ENCODE results near the gene FAM229A. TPM values are rescaled to one million over a fixed set of nuclear protein-coding genes. Genes with fewer than 3 reads are reported as not detected.

FAM229A gene
- total RNA-seq, 5 donors from 2014 or later (not counting 1 experiment from before 2014, with no cell fraction given): 27.0 to 43.0 (median 32.0) TPM

DNA sequence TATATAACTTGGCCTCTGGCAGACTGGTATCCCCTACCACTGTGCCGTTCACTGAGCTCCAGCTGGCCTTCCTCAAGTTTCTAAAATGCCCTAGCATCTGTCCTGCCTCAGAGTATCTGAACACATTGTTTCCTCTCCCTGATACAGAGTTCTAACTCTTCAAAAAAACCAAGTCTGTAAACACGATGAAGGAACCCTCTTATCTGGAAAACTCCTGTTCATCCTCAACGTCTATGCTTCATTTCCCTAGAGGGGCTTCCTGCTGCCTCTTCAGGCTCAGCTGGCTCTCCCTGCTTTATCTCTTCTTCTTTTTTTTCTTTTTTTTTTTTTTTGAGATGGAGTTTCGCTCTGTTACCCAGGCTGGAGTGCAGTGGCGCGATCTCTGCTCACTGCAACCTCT is 26.4 kb upstream of the FAM229A start:
- H3K36me3 Mint-ChIP-seq: peaks cover 23% of the 10 kb centered on the region
- peaks cover 14 to 36% (median 28%) of the 10 kb centered on the region in 3 donors for H3K4me1 Mint-ChIP-seq
- Histone ChIP-seq H3K9me3 (no peaks in the 10 kb centered on the region), H3K27me3 (replicated peaks in 1 of 2; ENCODE audit: control insufficient read depth in 2 of 2, extremely low read depth in 1 of 2, insufficient read depth in 2 of 2, low read length in 1 of 2) (no peaks in the 10 kb centered on the region), H3K27ac (ENCODE audit: low read length) (no peak overlapping the region), H3K36me3 (ENCODE audit: control insufficient read depth in 2 of 2, extremely low read depth in 1 of 2, insufficient read depth in 1 of 2, low read length in 1 of 2) (peaks cover 9 to 64% of the 10 kb centered on the region in 2 donors), H3K4me3 (ENCODE audit: control insufficient read depth in 1 of 2, extremely low read depth in 1 of 2, low read length in 1 of 2) (no peak overlapping the region), H3K4me1 (ENCODE audit: control insufficient read depth in 1 of 2, extremely low read depth in 1 of 2, insufficient read depth in 2 of 2, low read length in 2 of 2) (peaks cover 9 to 30% of the 10 kb centered on the region in 2 experiments)
- H3K27me3 Mint-ChIP-seq: no peaks in the 10 kb centered on the region
- WGBS (ENCODE audit: insufficient coverage): 100% methylated on average over 1 of the region's 6 CpGs
- ChIA-PET POLR2A (interaction anchor here (0.7 to 1.2 kb wide), 2 partner anchors 12 to 18 kb away, joined by 4 to 9 read pairs; no protein-coding TSS in a partner anchor), CTCF (interaction anchor here in 1 of 2 donors (0.7 kb wide), 1 partner anchor 30 kb away, joined by 9 read pairs; no protein-coding TSS in a partner anchor)
- DNase-seq: no peak
- ATAC-seq (replicated peaks in 1 of 4): no peak
- H3K4me3 Mint-ChIP-seq: no peak overlapping the region
- H3K27ac Mint-ChIP-seq: no peak overlapping the region
- H3K9me3 Mint-ChIP-seq: no peaks in the 10 kb centered on the region

DNA sequence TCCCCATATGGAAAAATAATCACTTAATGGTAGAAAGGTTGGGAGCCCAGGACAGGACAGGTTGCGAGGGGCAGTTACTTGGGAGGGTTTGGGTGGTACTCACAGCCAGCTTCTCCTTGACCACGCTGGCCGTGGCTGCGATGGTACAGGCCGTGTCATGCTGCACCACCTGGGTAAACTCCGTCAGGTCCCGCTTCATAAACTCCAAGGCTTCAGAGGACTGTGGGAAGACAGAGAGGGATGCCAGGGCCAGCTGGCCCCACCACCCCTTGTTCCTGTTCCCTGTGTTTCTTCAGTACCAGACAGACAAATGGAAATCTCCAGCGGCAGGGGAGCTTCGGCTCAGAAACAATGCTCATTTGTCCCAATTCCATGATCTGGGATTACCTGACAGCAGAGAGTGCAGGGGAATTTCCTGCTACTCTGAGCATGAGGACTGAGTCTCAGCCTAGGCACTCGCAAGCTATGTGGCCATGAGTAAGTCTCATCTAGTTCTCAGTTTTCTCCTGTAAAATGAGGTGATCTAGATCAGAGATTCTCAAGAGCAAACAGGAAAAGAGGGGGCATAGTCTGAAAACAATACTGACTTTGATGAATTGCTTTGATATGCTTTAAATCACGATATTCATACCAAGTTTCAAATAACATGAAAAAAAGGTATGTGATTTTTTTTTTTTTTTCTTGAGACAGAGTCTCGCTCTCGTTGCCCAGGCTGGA is 24.5 kb upstream of the FAM229A start:
- H3K27ac Mint-ChIP-seq: peak overlapping the region; percentile 27 to 76
- no peak for DNase-seq
- POLR2A ChIA-PET: interaction anchor here (0.5 to 1.2 kb wide), 4 partner anchors 27 to 147 kb away, joined by 3 to 6 read pairs (median 4); no protein-coding TSS in a partner anchor
- H3K36me3 Mint-ChIP-seq: peaks cover 27% of the 10 kb centered on the region
- H3K27me3 Mint-ChIP-seq: no peaks in the 10 kb centered on the region
- peaks cover 9 to 78% of the 10 kb centered on the region in 2 donors for H3K36me3 ChIP-seq (ENCODE audit: control insufficient read depth in 2 of 2, extremely low read depth in 1 of 2, insufficient read depth in 1 of 2, low read length in 1 of 2)
- H3K4me3 Mint-ChIP-seq: peak overlapping the region in 1 of 3 donors; percentile 13
- CTCF ChIA-PET: interaction anchor here in 1 of 2 donors (0.6 to 0.9 kb wide), 2 partner anchors 15 to 134 kb away, joined by 3 read pairs; no protein-coding TSS in a partner anchor
- H3K27me3 ChIP-seq (replicated peaks in 1 of 2; ENCODE audit: control insufficient read depth in 2 of 2, extremely low read depth in 1 of 2, insufficient read depth in 2 of 2, low read length in 1 of 2): no peaks in the 10 kb centered on the region
- no peaks in the 10 kb centered on the region for H3K9me3 ChIP-seq
- no peak overlapping the region for H3K27ac ChIP-seq (ENCODE audit: low read length)
- H3K9me3 Mint-ChIP-seq: no peaks in the 10 kb centered on the region
- WGBS (ENCODE audit: insufficient coverage): 96% methylated on average over 10 of the region's 13 CpGs
- H3K4me3 ChIP-seq (ENCODE audit: control insufficient read depth in 1 of 2, extremely low read depth in 1 of 2, low read length in 1 of 2): no peak overlapping the region
- peak in 3 of 4 experiments; percentile 54 to 78 (median 68) for ATAC-seq (replicated peaks in 1 of 4)
- H3K4me1 Mint-ChIP-seq: peaks cover 7 to 19% (median 12%) of the 10 kb centered on the region in 3 donors
- peaks cover 0 to 19% of the 10 kb centered on the region in 2 experiments for H3K4me1 ChIP-seq (ENCODE audit: control insufficient read depth in 1 of 2, extremely low read depth in 1 of 2, insufficient read depth in 2 of 2, low read length in 2 of 2)

DNA sequence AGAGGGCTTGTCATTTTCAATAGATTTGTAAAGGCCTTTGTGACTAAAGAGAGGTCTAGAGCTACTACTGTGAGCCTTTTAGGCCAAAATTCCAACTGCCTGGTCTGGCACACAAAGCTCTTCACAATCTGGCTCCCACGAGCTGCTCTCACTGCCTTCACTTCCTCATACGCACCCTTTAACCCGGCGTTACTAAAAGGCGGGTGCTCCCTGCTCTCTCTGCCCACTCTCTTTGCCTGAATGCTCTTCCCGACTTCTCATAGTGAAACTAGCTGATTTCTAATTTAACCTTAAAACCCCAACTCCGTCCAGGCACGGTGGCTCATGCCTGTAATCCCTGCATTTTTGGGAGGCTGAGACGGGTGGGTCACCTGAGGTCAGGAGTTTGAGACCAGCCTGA is 17.8 kb upstream of the FAM229A start:
- ChIA-PET CTCF (no interaction called here), POLR2A (no interaction called here)
- Histone ChIP-seq H3K4me3 (ENCODE audit: control insufficient read depth in 1 of 2, extremely low read depth in 1 of 2, low read length in 1 of 2) (no peak overlapping the region), H3K27ac (ENCODE audit: low read length) (no peak overlapping the region), H3K4me1 (ENCODE audit: control insufficient read depth in 1 of 2, extremely low read depth in 1 of 2, insufficient read depth in 2 of 2, low read length in 2 of 2) (no peaks in the 10 kb centered on the region), H3K27me3 (replicated peaks in 1 of 2; ENCODE audit: control insufficient read depth in 2 of 2, extremely low read depth in 1 of 2, insufficient read depth in 2 of 2, low read length in 1 of 2) (no peaks in the 10 kb centered on the region), H3K36me3 (ENCODE audit: control insufficient read depth in 2 of 2, extremely low read depth in 1 of 2, insufficient read depth in 1 of 2, low read length in 1 of 2) (peaks cover 11 to 93% of the 10 kb centered on the region in 2 donors), H3K9me3 (no peaks in the 10 kb centered on the region)
- 93% methylated on average over 6 of the region's 9 CpGs for WGBS (ENCODE audit: insufficient coverage)
- DNase-seq (no peak), ATAC-seq (replicated peaks in 1 of 4) (no peak)
- Mint-ChIP-seq H3K27me3 (no peaks in the 10 kb centered on the region), H3K4me1 (peaks cover 0 to 6% (median 0%) of the 10 kb centered on the region in 3 donors), H3K27ac (peak overlapping the region in 1 of 2 donors; percentile 44), H3K36me3 (peaks cover 49% of the 10 kb centered on the region), H3K9me3 (no peaks in the 10 kb centered on the region), H3K4me3 (no peak overlapping the region)

DNA sequence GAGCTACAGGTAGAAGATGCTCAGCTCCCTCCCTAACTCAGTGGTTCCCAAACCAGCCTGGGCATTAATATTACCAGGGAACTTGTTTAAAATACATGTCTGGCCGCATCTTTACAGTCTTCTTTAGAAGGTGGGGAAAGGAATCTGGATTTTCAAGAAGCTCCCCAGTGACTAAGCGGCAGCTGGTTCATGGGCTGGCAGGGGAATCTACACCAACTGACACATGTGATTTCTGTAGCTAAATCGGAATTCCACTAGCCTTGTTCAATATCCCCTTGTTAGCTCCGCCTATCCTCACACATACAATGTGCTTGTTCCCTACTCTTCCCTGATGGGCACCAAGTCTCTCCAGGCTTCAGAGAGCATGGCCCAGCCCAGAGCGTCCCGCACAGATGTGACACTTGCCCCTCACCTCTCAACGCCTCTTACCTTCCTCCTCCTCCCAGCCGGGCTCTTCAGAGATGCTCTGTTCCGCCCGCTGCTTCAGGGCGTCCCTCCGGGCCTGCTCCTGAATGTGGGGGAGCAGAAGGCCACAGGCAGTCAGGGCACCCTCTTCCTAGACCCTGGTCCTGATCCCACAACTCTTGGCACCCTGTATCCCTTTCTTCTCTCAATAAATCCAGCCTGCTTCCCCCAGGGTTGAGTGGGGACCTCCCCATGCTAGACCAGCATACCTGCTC is 15.4 kb upstream of the FAM229A start:
- DNase-seq (no peak), ATAC-seq (replicated peaks in 1 of 4) (no peak)
- H3K9me3 Mint-ChIP-seq: no peaks in the 10 kb centered on the region
- Histone ChIP-seq H3K9me3 (no peaks in the 10 kb centered on the region), H3K36me3 (ENCODE audit: control insufficient read depth in 2 of 2, extremely low read depth in 1 of 2, insufficient read depth in 1 of 2, low read length in 1 of 2) (peaks cover 10 to 88% of the 10 kb centered on the region in 2 donors), H3K4me3 (ENCODE audit: control insufficient read depth in 1 of 2, extremely low read depth in 1 of 2, low read length in 1 of 2) (no peak overlapping the region), H3K27me3 (replicated peaks in 1 of 2; ENCODE audit: control insufficient read depth in 2 of 2, extremely low read depth in 1 of 2, insufficient read depth in 2 of 2, low read length in 1 of 2) (no peaks in the 10 kb centered on the region), H3K4me1 (ENCODE audit: control insufficient read depth in 1 of 2, extremely low read depth in 1 of 2, insufficient read depth in 2 of 2, low read length in 2 of 2) (peaks cover under 1 to 2% of the 10 kb centered on the region in 2 experiments), H3K27ac (ENCODE audit: low read length) (no peak overlapping the region)
- POLR2A ChIA-PET: interaction anchor here in 1 of 2 donors (0.6 kb wide), 2 partner anchors 23 to 150 kb away, joined by 4 to 5 read pairs; no protein-coding TSS in a partner anchor
- peaks cover 43% of the 10 kb centered on the region for H3K36me3 Mint-ChIP-seq
- H3K4me1 Mint-ChIP-seq: peaks cover 7 to 20% (median 9%) of the 10 kb centered on the region in 3 donors
- CTCF ChIA-PET: interaction anchor here (0.5 to 2.0 kb wide), 2 partner anchors 19 to 162 kb away, joined by 4 to 5 read pairs; no protein-coding TSS in a partner anchor
- H3K27ac Mint-ChIP-seq: no peak overlapping the region
- no peaks in the 10 kb centered on the region for H3K27me3 Mint-ChIP-seq
- WGBS (ENCODE audit: insufficient coverage): 93% methylated on average over 10 of the region's 12 CpGs
- H3K4me3 Mint-ChIP-seq: no peak overlapping the region

DNA sequence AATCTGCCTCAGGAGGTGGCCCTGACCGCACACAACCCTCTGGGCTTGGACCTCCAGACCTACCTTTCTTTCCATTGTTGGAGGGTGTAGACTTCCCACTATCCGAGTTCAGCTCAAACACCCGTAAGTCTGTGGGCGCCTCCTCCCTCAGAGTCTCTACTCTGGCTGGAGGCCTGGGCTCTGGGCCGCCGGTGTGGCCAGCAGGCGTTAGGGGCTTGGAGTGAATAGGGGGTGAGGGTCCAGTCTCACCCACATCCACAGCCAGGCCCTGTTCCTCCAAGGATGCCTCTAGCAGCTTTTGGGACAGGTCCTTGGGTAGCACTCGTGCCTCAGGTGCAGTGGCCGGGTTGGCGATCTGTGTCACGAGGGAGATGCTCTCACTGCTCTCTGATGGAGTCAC is 13.9 kb upstream of the FAM229A start:
- Histone ChIP-seq H3K27ac (ENCODE audit: low read length) (no peak overlapping the region), H3K27me3 (replicated peaks in 1 of 2; ENCODE audit: control insufficient read depth in 2 of 2, extremely low read depth in 1 of 2, insufficient read depth in 2 of 2, low read length in 1 of 2) (no peaks in the 10 kb centered on the region), H3K4me3 (ENCODE audit: control insufficient read depth in 1 of 2, extremely low read depth in 1 of 2, low read length in 1 of 2) (no peak overlapping the region), H3K9me3 (no peaks in the 10 kb centered on the region), H3K4me1 (ENCODE audit: control insufficient read depth in 1 of 2, extremely low read depth in 1 of 2, insufficient read depth in 2 of 2, low read length in 2 of 2) (peaks cover 10 to 16% of the 10 kb centered on the region in 2 experiments), H3K36me3 (ENCODE audit: control insufficient read depth in 2 of 2, extremely low read depth in 1 of 2, insufficient read depth in 1 of 2, low read length in 1 of 2) (peaks cover 11 to 75% of the 10 kb centered on the region in 2 donors)
- DNase-seq (no peak), ATAC-seq (replicated peaks in 1 of 4) (no peak)
- H3K4me3 Mint-ChIP-seq: no peak overlapping the region
- POLR2A ChIA-PET: interaction anchor here in 1 of 2 donors (0.5 to 0.6 kb wide), 2 partner anchors 9 to 236 kb away, joined by 3 read pairs; no protein-coding TSS in a partner anchor
- peaks cover 19 to 33% (median 21%) of the 10 kb centered on the region in 3 donors for H3K4me1 Mint-ChIP-seq
- CTCF ChIA-PET: interaction anchor here in 1 of 2 donors (2.0 kb wide), 1 partner anchor 161 kb away, joined by 5 read pairs; no protein-coding TSS in a partner anchor
- H3K27me3 Mint-ChIP-seq: no peaks in the 10 kb centered on the region
- 98% methylated on average over 4 of the region's 11 CpGs for WGBS (ENCODE audit: insufficient coverage)
- H3K27ac Mint-ChIP-seq: no peak overlapping the region
- H3K9me3 Mint-ChIP-seq: no peaks in the 10 kb centered on the region
- peaks cover 49% of the 10 kb centered on the region for H3K36me3 Mint-ChIP-seq

DNA sequence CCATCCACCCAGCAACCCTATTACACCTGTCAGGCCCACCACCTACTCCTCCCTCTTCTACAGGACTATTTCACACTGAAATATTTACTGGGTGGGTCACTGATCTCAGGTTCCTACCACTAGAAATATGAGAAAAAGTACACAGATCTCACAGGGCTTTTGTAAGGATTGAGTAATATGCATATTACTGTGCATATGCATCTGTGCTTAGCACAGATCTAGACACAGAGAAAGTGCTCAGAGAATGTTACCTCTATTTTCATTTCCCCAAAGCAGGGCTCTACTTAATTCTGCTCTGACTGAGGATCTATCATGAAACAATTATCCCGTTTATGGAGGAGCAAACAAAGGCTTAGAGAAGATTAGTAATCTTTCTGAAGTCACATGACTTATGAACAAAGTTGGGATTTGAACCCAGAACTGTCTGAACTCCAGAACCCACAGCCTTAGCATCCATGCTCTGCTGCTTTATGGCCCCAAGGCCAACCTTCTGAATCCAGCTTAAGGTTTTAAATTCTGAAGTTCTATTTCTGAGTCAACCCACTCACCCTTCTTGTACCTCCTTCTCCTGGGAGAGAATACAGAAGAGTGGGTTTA is 11.8 kb upstream of the FAM229A start:
- Histone ChIP-seq H3K4me1 (ENCODE audit: control insufficient read depth in 1 of 2, extremely low read depth in 1 of 2, insufficient read depth in 2 of 2, low read length in 2 of 2) (peaks cover 10 to 16% of the 10 kb centered on the region in 2 experiments), H3K27ac (ENCODE audit: low read length) (no peak overlapping the region), H3K27me3 (replicated peaks in 1 of 2; ENCODE audit: control insufficient read depth in 2 of 2, extremely low read depth in 1 of 2, insufficient read depth in 2 of 2, low read length in 1 of 2) (no peaks in the 10 kb centered on the region), H3K9me3 (no peaks in the 10 kb centered on the region), H3K36me3 (ENCODE audit: control insufficient read depth in 2 of 2, extremely low read depth in 1 of 2, insufficient read depth in 1 of 2, low read length in 1 of 2) (peaks cover 7 to 62% of the 10 kb centered on the region in 2 donors), H3K4me3 (ENCODE audit: control insufficient read depth in 1 of 2, extremely low read depth in 1 of 2, low read length in 1 of 2) (no peak overlapping the region)
- POLR2A ChIA-PET: no interaction called here
- WGBS (ENCODE audit: insufficient coverage): no CpG with 5 or more reads among the region's 1 CpG
- no peaks in the 10 kb centered on the region for H3K27me3 Mint-ChIP-seq
- H3K4me3 Mint-ChIP-seq: no peak overlapping the region
- H3K4me1 Mint-ChIP-seq: peaks cover 19 to 29% (median 21%) of the 10 kb centered on the region in 3 donors
- no peaks in the 10 kb centered on the region for H3K9me3 Mint-ChIP-seq
- peaks cover 43% of the 10 kb centered on the region for H3K36me3 Mint-ChIP-seq
- CTCF ChIA-PET: interaction anchor here in 1 of 2 donors (0.6 kb wide), 2 partner anchors 16 to 159 kb away, joined by 4 to 6 read pairs; no protein-coding TSS in a partner anchor
- ATAC-seq (replicated peaks in 1 of 4) (no peak), DNase-seq (no peak)
- peak overlapping the region in 1 of 2 donors; percentile 25 for H3K27ac Mint-ChIP-seq

Data from T-cell (primary cell).